Measurements from ENCODE around the gene TNFRSF8. TPM values are rescaled to one million over a fixed set of nuclear protein-coding genes. Genes with fewer than 3 reads are reported as not detected.

The TNFRSF8 gene
- total and polyA plus RNA-seq, 2 donors (not counting 1 experiment from before 2014, with no cell fraction given), result 0.36 to 0.57 TPM

- Mint-ChIP-seq H3K27me3 (no peaks in the 10 kb centered on the region), H3K27ac (peak overlapping the region; percentile 32), H3K4me1 (peaks cover 48% of the 10 kb centered on the region), H3K4me3 (no peak overlapping the region), H3K9me3 (ENCODE audit: insufficient read depth) (no peaks in the 10 kb centered on the region)
- Histone ChIP-seq H3K4me1 (ENCODE audit: control insufficient read depth in 2 of 2, insufficient read depth in 2 of 2, low read length in 2 of 2) (peaks cover 35 to 51% of the 10 kb centered on the region in 2 donors), H4K20me1 (ENCODE audit: control insufficient read depth, insufficient read depth, low read length, poor library complexity, severe bottlenecking) (no peaks in the 10 kb centered on the region), H3K9ac (ENCODE audit: low read length) (no peak overlapping the region), H3K27me3 (replicated peaks in 1 of 4; ENCODE audit: control extremely low read depth in 1 of 4, control insufficient read depth in 3 of 4, insufficient read depth in 4 of 4, low read length in 3 of 4) (no peaks in the 10 kb centered on the region), H3K4me2 (replicated peaks; ENCODE audit: low read depth, low read length, poor library complexity, severe bottlenecking) (no peak overlapping the region), H3K79me2 (ENCODE audit: control insufficient read depth, insufficient read depth, low read length) (no peaks in the 10 kb centered on the region), H3K36me3 (replicated peaks in 1 of 2; ENCODE audit: control extremely low read depth in 1 of 2, control insufficient read depth in 1 of 2, extremely low read depth in 1 of 2, insufficient read depth in 2 of 2, low read length in 1 of 2) (no peaks in the 10 kb centered on the region), H3K4me3 (ENCODE audit: control extremely low read depth in 1 of 5, extremely low read depth in 1 of 5, insufficient read depth in 1 of 5, low read depth in 2 of 5, low read length in 4 of 5) (no peak overlapping the region), H2AFZ (ENCODE audit: insufficient read depth, low read depth, low read length, poor library complexity, severe bottlenecking) (no peak overlapping the region), H3K27ac (ENCODE audit: low read length in 2 of 2) (no peak overlapping the region), H3K9me3 (ENCODE audit: control extremely low read depth in 1 of 3, control insufficient read depth in 2 of 3, insufficient read depth in 1 of 3, low read length in 2 of 3) (no peaks in the 10 kb centered on the region)
- intact Hi-C loops (cut with micrococcal nuclease), result loop anchor here (5.0 kb wide), 1 partner anchor 39 kb away; the partner anchor contains the start of gene TNFRSF1B
- TF ChIP-seq EZH2 (IDR thresholded peaks at IDR 0.05; ENCODE audit: borderline replicate concordance, insufficient read depth, low read depth, low read length, poor library complexity, severe bottlenecking) (no peak), CTCF (IDR thresholded peaks at IDR 0.05) (no peak)
- ATAC-seq (ENCODE audit: low read depth) (no peak), DNase-seq (no peak)
- CTCF ChIA-PET, result interaction anchor here (4.9 to 13.6 kb wide), 3 partner anchors 20 to 76 kb away, joined by 45 to 685 read pairs (median 169); no protein-coding TSS in a partner anchor
- POLR2A ChIA-PET, result interaction anchor here (0.6 kb wide), 1 partner anchor 31 kb away, joined by 4 read pairs; no protein-coding TSS in a partner anchor
- 88% methylated on average over 14 of the region's 15 CpGs for WGBS (ENCODE audit: insufficient coverage)
Observed at GRCh38 chr1:12128120-12128519, 65.0 kb downstream of the TNFRSF8 start.

- DNase-seq, result no peak
- no peak overlapping the region for H3K27ac ChIP-seq (ENCODE audit: low read length in 2 of 2)
- CTCF ChIA-PET, result interaction anchor here (1.2 to 13.6 kb wide), 3 partner anchors 19 to 74 kb away, joined by 3 to 685 read pairs (median 169); no protein-coding TSS in a partner anchor
- POLR2A ChIA-PET, result no interaction called here
- H4K20me1 ChIP-seq (ENCODE audit: control insufficient read depth, insufficient read depth, low read length, poor library complexity, severe bottlenecking), result no peaks in the 10 kb centered on the region
- Mint-ChIP-seq H3K4me3 (no peak overlapping the region), H3K27ac (no peak overlapping the region), H3K4me1 (peaks cover 56% of the 10 kb centered on the region), H3K9me3 (ENCODE audit: insufficient read depth) (no peaks in the 10 kb centered on the region), H3K27me3 (no peaks in the 10 kb centered on the region)
- H3K27me3 ChIP-seq (replicated peaks in 1 of 4; ENCODE audit: control extremely low read depth in 1 of 4, control insufficient read depth in 3 of 4, insufficient read depth in 4 of 4, low read length in 3 of 4), result no peaks in the 10 kb centered on the region
- no peak overlapping the region for H3K4me3 ChIP-seq (ENCODE audit: control extremely low read depth in 1 of 5, extremely low read depth in 1 of 5, insufficient read depth in 1 of 5, low read depth in 2 of 5, low read length in 4 of 5)
- no peak for TF ChIP-seq CTCF (IDR thresholded peaks at IDR 0.05)
- no peak for TF ChIP-seq EZH2 (IDR thresholded peaks at IDR 0.05; ENCODE audit: borderline replicate concordance, insufficient read depth, low read depth, low read length, poor library complexity, severe bottlenecking)
- H2AFZ ChIP-seq (ENCODE audit: insufficient read depth, low read depth, low read length, poor library complexity, severe bottlenecking), result no peak overlapping the region
- intact Hi-C loops (cut with micrococcal nuclease), result loop anchor here (5.0 kb wide), 1 partner anchor 38 kb away; the partner anchor contains the start of gene TNFRSF1B
- H3K4me2 ChIP-seq (replicated peaks; ENCODE audit: low read depth, low read length, poor library complexity, severe bottlenecking), result no peak overlapping the region
- H3K9ac ChIP-seq (ENCODE audit: low read length), result no peak overlapping the region
- no peaks in the 10 kb centered on the region for H3K36me3 ChIP-seq (replicated peaks in 1 of 2; ENCODE audit: control extremely low read depth in 1 of 2, control insufficient read depth in 1 of 2, extremely low read depth in 1 of 2, insufficient read depth in 2 of 2, low read length in 1 of 2)
- H3K79me2 ChIP-seq (ENCODE audit: control insufficient read depth, insufficient read depth, low read length), result no peaks in the 10 kb centered on the region
- peaks cover 38 to 62% of the 10 kb centered on the region in 2 donors for H3K4me1 ChIP-seq (ENCODE audit: control insufficient read depth in 2 of 2, insufficient read depth in 2 of 2, low read length in 2 of 2)
- H3K9me3 ChIP-seq (ENCODE audit: control extremely low read depth in 1 of 3, control insufficient read depth in 2 of 3, insufficient read depth in 1 of 3, low read length in 2 of 3), result no peaks in the 10 kb centered on the region
- no peak for ATAC-seq (ENCODE audit: low read depth)
- WGBS (ENCODE audit: insufficient coverage), result 95% methylated on average over 9 of the region's 12 CpGs
Observed at GRCh38 chr1:12129624-12130023, 66.5 kb downstream of the TNFRSF8 start.
